GM18909 (cell line): ENCODE measurements around the gene SIRT5.

ENCODE experiments used
- ATAC-seq: cut with Tn5 transposase; IDR thresholded peaks from one replicate; pipeline ENCODE4 v1.9.1; 2021; ENCODE audit warnings: mild to moderate bottlenecking; ENCODE audit not compliant: unreplicated experiment, poor library complexity

SIRT5 gene

GRCh38 chr6:13629459-13630116 lies 55.2 kb downstream of the SIRT5 start:
- no peak for ATAC-seq

DNA sequence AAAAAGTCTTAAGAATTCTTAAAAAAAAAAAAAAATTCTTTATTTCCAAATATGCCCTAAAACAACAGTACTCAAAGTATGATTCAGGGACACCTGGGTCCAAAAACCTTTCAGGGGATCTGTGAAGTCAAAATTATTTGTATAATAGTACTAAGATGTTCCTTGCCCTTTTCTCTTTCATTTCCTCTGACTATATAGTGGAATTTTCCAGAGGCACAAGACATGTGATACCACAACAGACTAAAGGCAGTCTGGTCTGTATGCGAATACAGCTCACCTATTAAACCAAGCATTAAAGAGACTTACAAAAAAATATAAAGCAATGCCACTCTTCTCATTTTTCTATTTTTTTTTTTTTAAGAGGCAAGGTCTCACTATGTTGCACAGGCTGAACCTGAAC lies 56.1 kb downstream of the SIRT5 start:
- ATAC-seq: no peak

- ATAC-seq: no peak
These were observed 58.9 kb downstream of the SIRT5 start for GRCh38 chr6:13633343-13633742.

DNA sequence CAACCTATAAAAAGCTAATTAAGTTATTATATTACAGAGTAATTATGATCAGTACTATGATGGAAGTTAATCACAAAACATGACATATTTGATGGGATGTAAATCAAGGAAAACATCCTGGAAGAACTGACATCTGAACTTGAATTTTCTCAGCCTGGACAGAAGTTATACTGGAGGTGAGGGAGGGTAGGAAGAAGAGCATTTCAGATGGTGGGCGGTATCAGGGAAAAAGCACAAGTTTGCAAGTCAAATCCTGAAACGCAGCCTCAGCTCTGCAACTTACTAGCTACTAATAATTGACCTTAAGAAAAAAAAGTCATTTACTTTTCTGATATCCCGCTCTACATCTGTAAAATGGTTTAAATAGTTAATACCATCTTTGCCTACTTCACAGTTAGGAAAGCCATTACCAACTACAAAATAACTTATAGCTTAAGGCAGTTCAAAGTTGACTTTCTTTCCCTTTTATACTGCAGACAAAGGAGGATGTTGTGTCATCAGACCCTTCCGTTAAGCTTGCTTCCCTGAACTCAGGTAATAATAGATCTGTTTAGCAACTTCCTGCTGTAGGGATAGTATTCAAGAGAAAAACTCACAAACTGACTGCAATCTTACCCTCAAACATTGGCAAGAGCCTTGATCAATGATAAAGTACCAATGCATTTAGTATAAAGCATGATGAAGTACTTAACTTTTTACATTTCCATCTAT lies 61.7 kb downstream of the SIRT5 start:
- ATAC-seq: no peak

GRCh38 chr6:13638014-13638413 lies 63.6 kb downstream of the SIRT5 start:
- no peak for ATAC-seq

- no peak for ATAC-seq
These were observed 64.2 kb downstream of the SIRT5 start for GRCh38 chr6:13638626-13639025.

- ATAC-seq: no peak
These were observed 66.9 kb downstream of the SIRT5 start for GRCh38 chr6:13641315-13641714.

DNA sequence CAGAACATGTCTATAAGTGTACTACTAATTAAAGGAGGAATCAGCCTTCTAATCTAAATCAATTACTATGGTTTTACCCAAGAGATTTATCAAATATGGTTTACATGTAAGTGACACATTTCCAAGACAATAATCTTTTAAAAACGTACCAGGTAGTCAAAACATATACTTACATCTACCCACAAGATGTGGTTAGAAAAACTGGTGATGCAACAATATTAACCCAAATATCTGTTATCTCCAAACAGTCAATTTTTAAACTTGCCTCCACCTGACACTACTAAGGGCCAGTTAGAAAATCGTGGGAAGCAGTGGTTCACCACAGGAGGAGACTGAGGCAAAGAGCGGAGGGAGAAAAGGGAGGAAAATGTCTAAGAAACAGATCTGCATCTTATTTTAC lies 68.7 kb downstream of the SIRT5 start:
- no peak for ATAC-seq

GRCh38 chr6:13648850-13649249 lies 74.4 kb downstream of the SIRT5 start:
- no peak for ATAC-seq

DNA sequence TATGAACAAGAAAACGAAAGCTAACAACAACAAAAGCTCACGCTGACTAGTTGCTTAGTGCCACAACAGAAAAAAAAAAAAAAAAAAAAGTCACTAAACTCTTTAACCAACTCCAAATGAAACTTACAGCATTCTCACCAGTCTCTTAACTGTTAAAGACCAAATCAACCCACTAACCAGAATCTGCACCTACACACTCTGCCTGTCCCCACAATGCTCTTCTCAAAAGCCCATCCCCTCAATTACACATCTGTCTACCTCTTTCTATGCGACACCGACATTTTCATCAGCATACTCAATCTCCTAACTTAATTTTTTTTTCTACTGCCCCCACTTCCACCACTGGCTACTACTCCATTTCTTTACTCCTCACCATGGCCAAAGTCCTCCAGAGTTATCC lies 75.0 kb downstream of the SIRT5 start:
- ATAC-seq: no peak

- no peak for ATAC-seq
These were observed 78.9 kb downstream of the SIRT5 start for GRCh38 chr6:13653296-13653695.

GRCh38 chr6:13654496-13654895 lies 80.1 kb downstream of the SIRT5 start:
- ATAC-seq: no peak

GRCh38 chr6:13655700-13656099 lies 81.3 kb downstream of the SIRT5 start:
- no peak for ATAC-seq

GRCh38 chr6:13660273-13660672 lies 85.9 kb downstream of the SIRT5 start:
- ATAC-seq: no peak

- ATAC-seq: no peak
These were observed 86.5 kb downstream of the SIRT5 start for GRCh38 chr6:13660893-13661292.

- no peak for ATAC-seq
These were observed 87.2 kb downstream of the SIRT5 start for GRCh38 chr6:13661647-13662046.

- no peak for ATAC-seq
These were observed 88.4 kb downstream of the SIRT5 start for GRCh38 chr6:13662651-13663334.

DNA sequence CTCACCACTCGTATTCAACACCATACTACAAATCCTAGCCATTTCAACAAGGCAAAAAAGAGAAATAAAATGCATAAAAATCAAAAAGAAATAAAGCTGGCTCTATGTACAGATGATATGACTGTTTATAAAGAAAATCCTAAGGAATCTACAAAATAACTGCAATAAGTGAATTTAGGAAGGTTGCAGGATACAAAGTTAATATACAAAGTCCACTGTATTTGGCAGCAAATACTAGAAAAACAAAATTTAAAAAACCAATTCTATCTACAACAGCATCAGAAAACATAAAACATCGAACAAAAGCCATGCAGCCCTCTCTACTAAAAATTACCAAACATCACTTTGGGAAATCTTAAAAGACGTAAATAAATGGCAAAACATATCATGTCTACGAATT lies 89.6 kb downstream of the SIRT5 start:
- ATAC-seq: no peak
